ENCODE results near the gene LRP2. TPM values are rescaled to one million over a fixed set of nuclear protein-coding genes. Genes with fewer than 3 reads are reported as not detected.

Gene LRP2
- total and polyA plus RNA-seq, 4 donors: 0.19 to 5.7 (median 0.40) TPM

- TF ChIP-seq SP1 (IDR thresholded peaks at IDR 0.05) (no peak), FOXA1 (IDR thresholded peaks at IDR 0.05) (no peak), RAD21 (IDR thresholded peaks at IDR 0.05) (no peak), CTCF (IDR thresholded peaks at IDR 0.05; ENCODE audit: low read depth, low read length, missing input control) (no peak), YY1 (IDR thresholded peaks at IDR 0.05) (no peak), NR2F2 (IDR thresholded peaks at IDR 0.05) (no peak), ZBTB33 (IDR thresholded peaks at IDR 0.05) (no peak), FOXA2 (IDR thresholded peaks at IDR 0.05) (no peak), ATF3 (IDR thresholded peaks at IDR 0.05) (no peak), RXRA (IDR thresholded peaks at IDR 0.05) (no peak), HNF4G (IDR thresholded peaks at IDR 0.05) (no peak), REST (IDR thresholded peaks at IDR 0.05) (no peak), JUND (IDR thresholded peaks at IDR 0.05) (no peak)
- 70% methylated on average over 1 of the region's 1 CpG for WGBS
- Histone ChIP-seq H3K36me3 (ENCODE audit: control insufficient read depth in 4 of 4, insufficient read depth in 3 of 4, low read depth in 1 of 4, low read length in 3 of 4) (no peaks in the 10 kb centered on the region), H3K27me3 (ENCODE audit: control insufficient read depth in 4 of 4, insufficient read depth in 4 of 4, low read length in 3 of 4) (no peaks in the 10 kb centered on the region), H3K4me1 (ENCODE audit: control insufficient read depth in 4 of 4, insufficient read depth in 4 of 4, low read length in 3 of 4) (peaks cover 0 to 12% (median 8%) of the 10 kb centered on the region in 4 donors), H3K9me3 (ENCODE audit: control insufficient read depth in 4 of 4, low read length in 3 of 4) (no peaks in the 10 kb centered on the region), H3K9ac (ENCODE audit: low read depth in 1 of 2, low read length in 2 of 2) (no peak overlapping the region), H3K27ac (ENCODE audit: low read depth in 1 of 2, low read length in 2 of 2) (no peak overlapping the region), H3K4me3 (ENCODE audit: low read depth in 1 of 3, low read length in 3 of 3) (no peak overlapping the region)
- DNase-seq (ENCODE audit: low spot score): no peak
Observed at GRCh38 chr2:169391236-169391635, 28.9 kb upstream of the LRP2 start.

GRCh38 chr2:169388161-169388560, 25.8 kb upstream of the LRP2 start:
- H3K27me3 ChIP-seq (ENCODE audit: control insufficient read depth in 4 of 4, insufficient read depth in 4 of 4, low read length in 3 of 4): no peaks in the 10 kb centered on the region
- TF ChIP-seq MAX (IDR thresholded peaks at IDR 0.05) (no peak), FOXA1 (IDR thresholded peaks at IDR 0.05) (no peak), GABPA (IDR thresholded peaks at IDR 0.05 in 1 of 2, conservative IDR thresholded peaks at IDR 0.05 in 1 of 2) (no peak), SP1 (IDR thresholded peaks at IDR 0.05) (no peak), NR2F2 (IDR thresholded peaks at IDR 0.05) (no peak), RXRA (IDR thresholded peaks at IDR 0.05) (no peak), CTCF (IDR thresholded peaks at IDR 0.05; ENCODE audit: low read depth, low read length, missing input control) (no peak), REST (IDR thresholded peaks at IDR 0.05) (no peak)
- peaks cover 0 to 14% (median 10%) of the 10 kb centered on the region in 4 donors for H3K4me1 ChIP-seq (ENCODE audit: control insufficient read depth in 4 of 4, insufficient read depth in 4 of 4, low read length in 3 of 4)
- H3K9me3 ChIP-seq (ENCODE audit: control insufficient read depth in 4 of 4, low read length in 3 of 4): no peaks in the 10 kb centered on the region
- H3K4me3 ChIP-seq (ENCODE audit: low read depth in 1 of 3, low read length in 3 of 3): no peak overlapping the region
- 62% methylated on average over 3 of the region's 3 CpGs for WGBS
- no peaks in the 10 kb centered on the region for H3K36me3 ChIP-seq (ENCODE audit: control insufficient read depth in 4 of 4, insufficient read depth in 3 of 4, low read depth in 1 of 4, low read length in 3 of 4)
- no peak overlapping the region for H3K9ac ChIP-seq (ENCODE audit: low read depth in 1 of 2, low read length in 2 of 2)
- no peak for DNase-seq (ENCODE audit: low spot score)
- no peak overlapping the region for H3K27ac ChIP-seq (ENCODE audit: low read depth in 1 of 2, low read length in 2 of 2)

Measured in liver (tissue), 9 donors.